ENCODE data around the gene RHOBTB1.
"Not testable (repeated sequence)": the region's sequence is repeated elsewhere in the genome, so short reads cannot be mapped to it uniquely, and the experiment has no call there.

Gene RHOBTB1

GRCh38 chr10:60944058-60944909 is at the start of gene RHOBTB1:
Gene RHOBTB1, minus strand, starts transcription at chr10:60944185. Its CDS starts 32,643 bp downstream, at chr10:60911542.
- DNase-seq (ENCODE audit: low spot score): peak; percentile 84

DNA sequence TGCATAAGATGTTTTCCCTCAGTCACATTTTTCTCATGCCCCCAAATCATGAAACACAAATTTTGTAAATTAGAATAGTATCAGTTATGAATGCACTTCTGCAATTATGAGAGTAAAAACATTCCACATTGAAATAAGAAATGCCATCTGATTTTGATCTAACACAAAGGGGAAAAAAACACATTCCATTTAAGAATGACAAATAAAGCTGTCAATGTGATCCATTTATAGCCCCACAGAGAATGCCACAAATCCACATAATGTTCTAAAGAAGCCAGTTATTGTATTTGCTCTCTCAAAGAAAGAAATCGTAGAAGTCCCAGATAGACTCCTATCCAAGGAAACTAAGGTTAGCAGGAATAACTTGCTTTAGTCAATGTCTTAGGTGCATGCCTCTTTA is 48.7 kb upstream of the RHOBTB1 start:
- DNase-seq (ENCODE audit: low spot score): no peak

DNA sequence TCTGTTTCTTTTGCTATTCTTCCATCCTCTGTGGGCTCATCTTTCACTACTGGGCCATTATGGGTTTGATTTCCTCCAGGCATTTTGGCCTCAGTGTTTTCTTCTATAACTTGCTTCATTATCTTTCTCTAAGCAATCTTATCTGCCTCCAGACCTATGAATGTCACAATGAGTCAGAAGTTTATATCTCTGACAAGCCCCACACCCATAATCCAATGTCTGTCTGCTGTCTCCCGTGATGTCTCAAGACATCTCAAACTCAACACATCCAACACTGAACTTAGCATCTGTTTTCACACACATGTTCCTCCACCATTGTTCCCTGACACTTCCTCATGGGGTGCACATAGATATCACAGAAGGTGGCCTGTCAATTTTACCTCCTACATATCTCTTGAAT is 46.7 kb upstream of the RHOBTB1 start:
- DNase-seq (ENCODE audit: low spot score): no peak

DNA sequence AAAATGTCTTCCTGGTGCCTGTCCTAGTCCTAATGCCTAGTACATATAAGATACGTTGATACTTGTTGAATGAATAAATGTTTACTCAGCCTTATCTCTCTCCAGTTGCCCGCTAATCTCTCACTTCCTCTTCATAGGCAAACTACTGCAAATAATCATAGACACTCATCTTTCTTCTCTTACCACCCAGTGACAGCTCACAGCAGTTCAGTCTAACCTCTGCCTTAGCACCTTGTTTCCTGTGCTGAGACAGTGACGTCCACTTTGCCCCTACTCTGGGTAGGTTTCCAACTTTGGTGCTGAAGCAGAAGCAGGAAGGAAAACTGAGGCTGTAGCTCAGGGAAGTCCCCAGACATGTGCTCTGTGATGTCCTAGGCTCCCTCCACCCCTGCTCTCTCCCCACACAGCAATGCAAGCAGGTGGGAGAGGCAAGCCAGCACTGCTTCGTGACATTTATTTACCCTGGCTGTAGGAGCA is 45.5 kb upstream of the RHOBTB1 start:
- DNase-seq (ENCODE audit: low spot score): no peak

DNA sequence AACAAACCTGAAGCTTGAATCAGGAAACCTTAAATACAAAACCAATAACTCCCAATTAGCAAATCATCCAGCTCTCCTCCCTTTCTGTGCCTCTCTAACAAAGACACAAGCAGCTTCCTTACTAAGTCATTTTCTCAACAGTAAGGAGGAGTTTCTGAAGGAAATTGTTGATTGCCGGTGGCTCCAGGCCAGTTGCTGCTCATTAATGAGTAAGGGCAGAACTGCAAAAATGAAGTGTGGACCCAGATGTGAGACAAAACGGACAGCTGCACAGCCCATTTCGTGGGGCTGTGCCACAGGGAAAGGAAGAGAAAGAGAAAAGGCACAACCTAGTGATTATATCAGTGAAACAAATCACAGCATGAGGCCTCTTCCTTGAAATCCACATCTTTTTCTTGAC is 42.8 kb upstream of the RHOBTB1 start:
- no peak for DNase-seq (ENCODE audit: low spot score)

DNA sequence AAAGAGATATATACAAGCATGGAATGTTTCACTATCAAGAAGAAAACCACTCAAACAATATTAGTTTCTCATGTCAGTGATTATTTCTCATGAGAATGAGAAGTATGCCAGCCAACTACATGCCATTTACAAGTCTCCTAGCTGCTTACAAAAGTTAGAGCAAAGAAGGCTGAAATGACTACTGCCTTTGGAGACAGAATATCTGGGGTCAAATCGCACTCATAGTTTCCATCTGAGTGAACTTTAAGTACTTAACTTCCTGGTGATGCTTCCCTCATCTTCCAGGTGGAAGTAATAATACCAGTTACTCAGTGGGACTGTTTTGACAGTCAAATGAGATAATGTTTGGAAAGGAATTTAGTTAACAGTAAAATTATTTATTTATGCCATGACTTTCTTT is 42.0 kb upstream of the RHOBTB1 start:
- no peak for DNase-seq (ENCODE audit: low spot score)

GRCh38 chr10:60980997-60981396 is 37.0 kb upstream of the RHOBTB1 start:
- no peak for DNase-seq (ENCODE audit: low spot score)

- DNase-seq (ENCODE audit: low spot score): no peak
Measured at GRCh38 chr10:60979667-60980104, 35.7 kb upstream of the RHOBTB1 start.

DNA sequence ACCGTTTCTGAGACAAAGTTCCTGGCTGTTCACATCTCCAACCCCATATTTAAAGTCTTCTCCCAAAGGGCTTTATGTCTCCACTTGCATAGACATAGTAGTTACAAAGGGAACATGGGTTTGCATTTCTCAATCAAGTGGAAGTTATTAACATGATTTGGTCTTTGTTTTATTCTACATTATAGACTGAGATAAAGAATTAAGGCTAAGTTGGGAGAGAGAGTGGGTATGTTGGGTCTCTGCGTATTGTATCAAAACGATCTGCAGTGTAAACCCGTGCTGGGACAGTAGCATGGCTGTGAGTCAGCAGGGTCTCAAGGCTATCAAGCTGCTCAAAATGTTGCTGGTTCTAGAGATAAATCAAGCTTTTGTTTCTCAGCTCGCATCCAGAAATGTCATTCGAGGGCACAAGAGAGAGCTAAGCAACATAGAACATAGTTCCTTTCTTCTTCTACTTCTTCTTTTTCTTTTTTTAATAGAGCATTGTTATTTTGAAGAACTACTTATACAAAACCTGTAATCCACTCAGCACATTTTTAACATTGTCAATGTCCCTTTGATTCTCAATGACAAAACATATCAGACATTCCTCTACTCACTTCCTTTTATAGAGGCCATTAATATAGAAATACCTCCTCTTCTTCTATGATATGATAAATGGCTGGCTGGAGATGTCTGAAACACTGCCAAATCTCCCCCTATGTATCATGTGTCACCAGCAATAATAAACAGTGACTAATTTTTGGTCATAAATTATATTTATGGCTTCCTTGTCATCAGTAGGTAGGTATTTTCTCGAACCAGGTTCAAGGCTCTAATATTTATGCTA is 34.5 kb upstream of the RHOBTB1 start:
- no peak for DNase-seq (ENCODE audit: low spot score)

DNA sequence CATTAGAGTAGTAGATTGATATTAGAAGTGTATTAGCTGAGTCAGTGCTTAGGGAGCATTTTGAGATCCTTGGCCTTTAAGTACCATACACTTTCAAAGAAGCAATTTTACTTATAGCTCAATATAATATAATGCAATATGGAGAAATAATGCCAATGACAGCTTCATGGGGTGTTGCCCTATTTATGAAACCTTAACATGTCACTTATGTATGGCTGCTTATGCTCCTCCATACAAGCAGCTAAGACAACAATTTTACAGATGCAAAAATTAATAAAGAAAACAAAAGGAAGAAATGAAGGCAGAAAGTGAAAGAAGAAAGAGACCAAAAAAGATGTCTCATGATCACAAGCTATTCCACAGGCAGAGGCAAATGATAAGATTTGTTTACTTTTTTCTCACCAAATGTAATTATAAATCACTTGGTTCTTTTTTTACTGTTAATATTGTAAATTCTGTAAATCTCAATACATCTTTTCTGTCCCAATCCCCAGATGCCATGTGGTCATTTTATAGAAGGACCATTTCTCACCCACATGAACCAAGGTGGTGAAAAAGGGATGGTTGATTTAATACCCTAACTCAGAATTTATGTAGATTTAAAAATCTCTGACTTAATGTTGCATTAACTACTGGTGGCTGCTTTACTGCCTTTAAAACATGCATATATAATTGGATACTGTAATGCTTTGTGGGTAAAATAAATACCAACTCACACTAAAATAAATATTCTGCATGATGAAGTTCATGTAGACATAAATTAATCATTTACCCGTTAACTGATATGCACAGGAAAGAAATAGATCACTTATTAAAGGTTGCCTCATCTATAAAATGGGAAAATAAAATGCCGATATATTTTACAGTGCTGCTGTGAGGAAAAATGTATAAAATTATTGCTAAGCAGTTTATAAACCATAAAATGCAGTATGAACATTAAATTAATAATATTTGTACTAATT is 33.5 kb upstream of the RHOBTB1 start:
- no peak for DNase-seq (ENCODE audit: low spot score)

DNA sequence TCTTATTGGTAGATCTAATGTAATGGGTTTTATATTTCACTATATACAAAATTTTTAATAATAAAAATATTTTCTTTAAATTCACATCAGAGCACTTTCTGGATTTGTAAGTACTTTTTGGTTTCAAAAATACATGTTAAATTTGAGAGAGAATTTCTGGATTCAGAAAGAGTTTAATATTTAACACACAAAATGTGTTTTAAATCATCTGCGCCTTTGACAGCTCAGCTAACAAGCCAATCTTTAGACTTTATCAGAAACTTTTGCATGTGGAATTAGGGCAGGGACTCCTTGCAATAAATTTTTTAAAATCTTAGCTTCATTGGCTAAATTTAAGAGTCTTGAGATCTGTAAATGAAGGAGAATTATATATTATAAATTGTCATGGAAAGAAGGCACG is 32.7 kb upstream of the RHOBTB1 start:
- no peak for DNase-seq (ENCODE audit: low spot score)

GRCh38 chr10:60975716-60976115 is 31.7 kb upstream of the RHOBTB1 start:
- DNase-seq (ENCODE audit: low spot score): no peak

DNA sequence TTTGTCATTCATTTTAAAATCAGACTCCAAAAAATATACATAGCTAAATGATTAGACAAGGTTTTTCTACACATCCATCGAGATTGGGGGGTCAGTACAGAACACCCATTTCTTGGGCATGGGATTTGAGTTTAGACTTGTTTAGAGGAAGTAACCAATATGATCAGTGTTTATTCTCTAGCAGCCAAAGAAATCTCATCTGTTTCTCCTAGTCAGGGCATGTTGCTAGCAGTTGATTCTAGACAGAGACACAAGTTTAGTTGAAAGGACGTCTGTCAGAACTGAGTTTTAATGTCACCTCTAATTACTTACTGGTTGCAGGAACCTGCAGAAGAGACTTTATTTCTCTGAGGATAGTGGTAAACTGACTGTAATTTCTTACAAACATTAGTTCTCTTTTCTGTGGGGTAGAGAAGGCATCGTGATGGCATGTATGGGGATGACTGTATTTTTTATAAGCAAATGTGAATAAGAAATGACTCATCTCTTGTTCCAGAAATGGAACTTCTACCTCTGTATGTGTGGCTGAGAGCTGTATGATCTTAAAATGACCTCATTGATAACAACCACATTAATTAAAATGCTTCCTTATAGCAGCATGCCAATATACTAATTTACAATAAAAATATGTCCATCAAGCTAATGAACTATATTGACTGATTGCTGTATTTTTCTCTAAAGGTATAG is 30.6 kb upstream of the RHOBTB1 start:
- no peak for DNase-seq (ENCODE audit: low spot score)

- no peak for DNase-seq (ENCODE audit: low spot score)
Measured at GRCh38 chr10:60973086-60973485, 29.1 kb upstream of the RHOBTB1 start.

DNA sequence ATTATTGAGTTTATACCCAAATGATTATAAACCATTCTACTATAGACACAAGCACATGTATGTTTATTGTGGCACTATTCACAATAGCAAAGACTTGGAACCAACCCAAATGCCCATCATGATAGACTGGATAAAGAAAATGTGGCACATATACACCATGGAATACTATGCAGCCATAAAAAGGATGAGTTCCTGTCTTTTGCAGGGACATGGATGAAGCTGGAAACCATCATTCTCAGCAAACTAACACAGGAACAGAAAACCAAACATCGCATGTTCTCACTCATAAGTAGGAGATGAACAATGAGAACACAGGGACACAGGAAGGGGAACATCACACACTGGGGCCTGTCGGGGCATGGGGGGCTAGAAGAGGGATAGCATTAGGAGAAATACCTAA is 28.2 kb upstream of the RHOBTB1 start:
- not testable (repeated sequence) for DNase-seq (ENCODE audit: low spot score)

DNA sequence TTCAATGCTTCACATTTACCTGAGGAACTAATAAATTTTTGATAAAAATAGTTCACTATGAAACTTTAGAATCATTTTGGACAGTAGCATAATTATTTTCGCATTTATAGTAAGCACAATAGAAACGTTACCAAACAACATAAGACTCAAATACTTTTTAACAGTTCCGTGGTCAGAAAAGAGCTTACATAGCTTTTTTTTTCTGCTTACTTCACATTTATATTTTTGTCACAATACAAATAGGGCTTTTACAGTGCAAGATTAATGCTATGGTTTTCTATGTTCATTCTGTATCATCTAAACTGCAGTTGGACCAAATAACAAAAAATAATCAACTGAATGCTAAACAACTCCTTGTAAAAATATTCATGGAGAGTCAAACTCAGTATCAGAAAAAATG is 26.5 kb upstream of the RHOBTB1 start:
- DNase-seq (ENCODE audit: low spot score): no peak

DNA sequence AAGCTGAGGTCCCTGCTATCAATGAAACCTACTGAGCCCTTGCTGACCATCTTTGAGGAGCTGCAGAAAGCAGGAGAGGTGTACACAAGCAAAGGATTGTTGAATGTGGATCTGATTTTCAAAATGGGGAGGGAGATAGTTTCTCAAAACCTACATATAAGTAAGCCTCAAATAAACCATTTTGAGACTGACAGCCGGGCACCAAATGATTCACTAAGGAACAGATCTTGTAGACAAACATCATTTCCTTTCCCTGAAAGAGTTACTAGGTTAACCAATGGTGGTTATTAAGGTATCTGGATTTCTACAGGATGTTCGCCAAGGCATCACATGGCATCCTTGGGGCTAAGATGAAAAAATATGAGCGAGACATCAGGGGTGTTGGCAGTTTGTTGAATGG is 24.5 kb upstream of the RHOBTB1 start:
- no peak for DNase-seq (ENCODE audit: low spot score)

DNA sequence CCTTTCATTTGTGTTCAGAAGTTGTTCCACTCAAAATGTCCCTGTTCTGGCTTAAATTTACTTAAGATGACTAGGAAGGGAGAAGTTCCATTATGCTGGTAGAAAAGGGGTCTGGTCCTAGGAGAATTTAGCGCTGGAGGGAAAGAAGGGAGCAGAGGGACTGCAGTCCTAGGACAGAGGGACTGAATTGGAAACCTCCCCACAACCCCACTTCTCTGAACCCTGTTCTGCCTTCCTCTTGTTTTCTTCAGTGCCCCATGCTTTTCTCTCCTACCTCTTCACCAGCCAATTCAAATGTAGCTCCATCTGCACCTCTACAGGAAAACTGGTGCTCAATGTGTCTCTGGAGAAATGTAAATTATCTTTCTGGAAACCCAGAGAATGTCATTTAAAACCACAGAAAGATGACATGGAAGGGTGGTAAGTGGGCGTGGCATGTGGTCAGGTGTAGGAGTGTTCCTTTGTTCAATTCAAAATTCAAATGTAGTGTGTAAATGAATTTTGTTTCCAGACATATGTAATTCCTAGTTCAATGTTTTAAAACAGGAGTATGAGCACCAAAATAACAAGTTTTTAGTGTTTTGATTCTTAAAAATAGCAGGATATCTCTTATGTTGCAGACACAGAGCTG is 24.0 kb upstream of the RHOBTB1 start:
- DNase-seq (ENCODE audit: low spot score): no peak

- no peak for DNase-seq (ENCODE audit: low spot score)
Measured at GRCh38 chr10:60967260-60967659, 23.3 kb upstream of the RHOBTB1 start.

DNA sequence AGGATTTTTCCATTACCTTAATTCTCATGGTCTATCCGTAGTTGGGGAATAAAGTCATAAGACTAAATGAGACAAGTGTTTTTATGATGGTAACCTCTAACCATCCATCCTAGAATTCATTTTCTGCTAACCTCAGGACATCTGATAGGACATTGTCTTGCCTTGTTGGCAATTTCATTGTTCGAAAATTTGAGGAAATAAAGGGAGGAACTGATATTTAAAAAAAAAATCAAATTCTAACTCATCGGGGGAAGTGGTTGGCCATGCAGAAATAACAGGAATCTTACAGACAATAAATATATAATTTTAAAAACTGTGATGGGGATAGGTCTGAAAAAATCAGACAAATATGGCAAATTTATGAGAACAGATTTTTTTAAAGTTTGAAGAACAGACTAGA is 21.7 kb upstream of the RHOBTB1 start:
- DNase-seq (ENCODE audit: low spot score): no peak
